NCI-H345 treated with DMSO at 0.1 percent for 48 hours (cell line): ENCODE data around the gene CAVIN1.
"Not testable (repeated sequence)": the region's sequence is repeated elsewhere in the genome, so short reads cannot be mapped to it uniquely, and the experiment has no call there.

ENCODE experiments used
- DNase-seq: peaks from one replicate; lab custom pipeline; 2025; ENCODE audit not compliant: unreplicated experiment; lab: John Stamatoyannopoulos, UW

The CAVIN1 gene

DNA sequence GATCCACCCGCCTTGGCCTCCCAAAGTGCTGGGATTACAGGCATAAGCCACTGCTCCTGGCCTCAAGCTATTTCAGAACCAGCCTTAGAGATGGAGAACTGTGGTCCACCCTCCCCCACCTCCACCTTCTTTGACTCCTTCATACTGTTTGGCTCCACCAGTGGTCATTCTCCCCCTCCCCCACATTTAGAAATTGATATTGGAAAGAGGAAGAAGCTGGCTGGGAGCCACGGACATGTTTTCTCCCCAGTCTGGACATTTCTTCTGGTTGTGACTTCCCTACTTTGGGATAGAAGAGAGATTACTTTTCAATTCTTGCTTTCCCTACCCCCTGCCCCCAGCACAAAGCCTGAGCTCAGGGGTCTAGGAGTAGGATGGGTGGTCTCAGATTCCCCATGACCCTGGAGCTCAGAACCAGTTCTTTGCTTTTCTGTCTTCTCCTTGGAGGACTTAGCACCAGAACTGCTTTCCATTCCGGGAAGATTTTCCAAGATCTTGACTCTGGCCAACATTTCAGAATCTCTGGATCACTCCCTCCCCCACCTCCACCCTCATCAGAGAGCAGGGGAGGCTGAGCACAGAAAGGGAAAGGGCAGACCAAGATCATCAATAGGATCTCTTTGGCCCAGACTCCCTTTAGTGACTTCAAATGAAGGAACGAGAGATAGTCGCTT is 16.3 kb downstream of the CAVIN1 start:
- DNase-seq, result no peak

DNA sequence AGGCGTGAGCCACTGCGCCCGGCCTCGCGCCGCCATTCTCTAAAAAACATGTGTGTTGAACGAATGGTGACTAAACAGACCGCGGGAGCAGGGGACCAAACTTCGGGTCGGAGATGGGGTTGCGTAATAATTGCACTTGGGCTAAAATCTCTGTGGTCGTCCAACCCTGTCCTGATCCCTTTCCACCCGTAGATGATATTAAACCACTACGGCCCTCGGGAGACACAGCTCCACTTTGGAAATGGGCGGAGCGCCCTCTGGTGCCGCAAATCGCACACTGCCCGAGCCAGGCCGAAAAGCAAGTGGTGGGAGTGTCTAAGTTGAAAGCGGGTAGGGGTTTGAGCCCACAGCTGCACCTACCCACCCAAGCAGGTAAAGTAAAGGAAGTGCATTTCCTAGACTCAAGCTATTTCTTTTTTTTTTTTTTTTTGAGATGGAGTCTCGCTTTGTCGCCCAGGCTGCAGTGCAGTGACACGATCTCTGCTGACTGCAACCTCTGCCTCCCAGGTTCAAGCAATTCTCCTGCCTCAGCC is 17.0 kb downstream of the CAVIN1 start:
- DNase-seq, result peak; percentile 70

DNA sequence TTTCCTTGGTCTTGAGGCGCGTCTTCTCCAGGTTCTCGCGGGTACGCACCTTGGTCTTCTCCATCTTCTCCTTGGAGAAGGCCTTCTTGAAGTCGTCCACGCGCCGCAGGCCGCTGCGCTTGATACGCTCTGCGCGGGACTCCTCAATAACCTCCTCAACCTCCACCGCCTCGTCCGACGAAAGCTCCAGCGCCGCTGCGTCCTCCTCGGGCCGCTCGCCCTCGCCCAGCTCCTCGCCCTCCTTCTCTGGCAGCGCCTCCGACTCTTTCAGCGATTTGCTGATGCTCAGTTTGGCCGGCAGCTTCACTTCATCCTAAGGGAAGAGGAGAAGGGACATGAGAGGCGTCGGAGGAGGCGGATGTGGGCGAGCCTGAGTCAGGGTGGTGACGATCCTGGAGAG is 18.0 kb downstream of the CAVIN1 start:
- DNase-seq, result no peak

DNA sequence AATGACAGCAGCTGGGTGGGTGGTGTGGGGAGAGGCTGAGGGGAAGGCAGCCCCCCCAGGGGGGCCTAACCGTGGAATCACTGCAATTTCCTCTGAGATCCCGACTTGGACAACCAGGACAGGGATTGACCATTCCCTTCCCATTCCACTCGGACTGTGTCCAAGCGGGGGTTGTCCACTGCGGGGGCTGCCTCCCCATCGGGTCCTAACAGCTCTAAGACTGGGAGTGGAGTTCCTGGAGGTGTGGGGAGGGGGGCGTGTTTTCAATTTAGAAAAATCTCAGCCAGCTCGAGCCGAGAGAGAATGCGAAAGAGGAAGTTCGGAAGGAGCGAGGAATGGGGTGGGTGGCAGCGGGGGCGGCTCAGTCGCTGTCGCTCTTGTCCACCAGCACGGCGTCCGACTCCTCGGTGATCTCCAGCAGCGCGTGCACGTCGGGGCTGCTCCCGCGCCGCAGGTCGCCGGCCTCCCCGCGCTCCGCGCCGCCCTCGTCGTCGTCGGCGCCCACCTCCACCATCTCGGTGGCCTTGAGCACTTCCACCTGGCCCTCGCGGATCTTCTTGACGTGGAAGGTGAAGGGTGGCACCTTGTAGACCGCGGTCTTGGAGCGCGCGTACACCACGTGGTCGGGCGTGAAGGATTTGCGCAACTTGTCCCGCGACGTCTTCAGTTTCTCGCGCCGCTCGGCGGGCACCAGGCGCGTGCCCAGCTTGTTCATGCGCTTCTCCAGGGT is 18.6 kb downstream of the CAVIN1 start:
- no peak for DNase-seq

DNA sequence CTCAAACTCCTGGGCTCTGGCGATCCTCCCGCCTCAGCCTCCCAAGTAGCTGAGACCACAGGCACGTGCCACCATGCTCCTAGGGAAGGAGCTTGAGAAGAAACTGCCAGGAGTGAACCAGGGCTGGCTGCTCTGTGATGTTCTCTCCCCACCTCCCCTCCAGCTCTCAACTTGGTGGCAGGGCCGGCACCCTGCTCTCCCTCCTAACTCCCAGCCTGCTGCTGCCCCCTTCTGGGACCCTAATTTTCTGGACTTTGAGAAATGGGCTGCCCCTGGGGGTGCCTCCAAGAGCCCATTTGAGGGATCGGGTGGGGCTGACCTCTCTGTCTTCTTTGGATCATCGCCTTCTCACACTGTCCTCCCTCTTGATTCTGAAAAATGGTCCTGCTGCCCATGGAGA is 19.9 kb downstream of the CAVIN1 start:
- DNase-seq, result no peak

DNA sequence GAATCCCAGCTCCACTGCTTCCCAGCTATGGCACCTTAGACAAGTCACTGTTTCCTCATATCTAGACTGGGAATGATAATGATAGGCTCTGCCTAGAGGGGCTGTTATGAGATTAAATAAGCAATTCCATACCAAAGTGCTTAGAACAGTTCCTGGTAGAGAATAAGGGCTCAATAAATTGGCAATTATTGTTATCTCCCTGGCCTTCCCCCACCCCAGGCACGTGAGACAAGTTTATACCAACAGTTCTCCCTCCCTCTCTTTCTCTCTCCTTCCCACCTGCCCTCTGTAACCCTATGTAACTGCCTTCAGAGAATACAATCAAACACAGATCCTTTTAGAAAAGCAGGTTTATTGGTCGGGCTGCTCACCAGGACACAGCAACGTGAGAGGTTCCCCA is 20.9 kb downstream of the CAVIN1 start:
- DNase-seq, result no peak

DNA sequence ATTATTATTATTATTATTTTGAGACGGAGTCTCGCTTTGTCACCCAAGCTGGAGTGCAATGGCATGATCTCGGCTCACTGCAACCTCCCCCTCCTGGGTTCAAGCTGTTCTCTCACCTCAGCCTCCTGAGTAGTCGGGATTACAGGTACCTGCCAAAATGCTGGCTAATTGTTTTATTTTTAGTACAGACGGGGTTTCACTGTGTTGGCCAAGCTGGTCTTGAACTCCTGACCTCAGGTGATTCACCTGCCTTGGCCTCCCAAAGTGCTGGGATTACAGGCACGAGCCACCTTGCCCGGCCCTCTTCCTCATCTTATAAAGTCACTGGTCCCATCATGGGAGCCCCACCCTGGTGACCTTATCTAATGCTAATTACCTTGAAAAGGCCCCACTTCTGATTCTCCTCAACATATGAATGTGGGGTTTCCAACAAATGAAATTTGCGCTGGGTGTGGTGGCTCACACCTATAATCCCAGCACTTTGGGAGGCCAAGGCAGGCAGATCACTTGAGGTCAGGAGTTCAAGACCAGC is 22.1 kb downstream of the CAVIN1 start:
- DNase-seq, result not testable (repeated sequence)

GRCh38 chr17:42399948-42400843 is 22.9 kb downstream of the CAVIN1 start:
- DNase-seq, result no peak

DNA sequence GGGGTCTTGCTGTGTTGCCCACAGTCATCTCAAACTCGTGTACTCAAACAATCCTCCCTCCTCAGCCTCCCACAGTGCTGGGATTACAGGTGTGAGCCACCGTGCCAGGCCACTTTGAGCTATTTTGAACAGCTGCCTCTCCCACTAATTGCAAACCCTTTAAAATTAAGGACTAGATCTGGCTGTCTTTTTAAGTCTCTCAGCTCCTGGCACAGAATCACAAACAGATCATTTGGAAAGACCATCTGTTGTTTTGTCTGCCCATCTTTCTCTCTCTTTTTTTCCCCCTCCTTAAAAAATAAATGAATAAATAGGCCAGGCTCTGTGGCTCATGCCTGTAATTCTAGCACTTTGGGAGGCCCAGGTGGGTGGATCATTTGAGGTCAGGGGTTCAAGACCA is 23.9 kb downstream of the CAVIN1 start:
- DNase-seq, result no peak

DNA sequence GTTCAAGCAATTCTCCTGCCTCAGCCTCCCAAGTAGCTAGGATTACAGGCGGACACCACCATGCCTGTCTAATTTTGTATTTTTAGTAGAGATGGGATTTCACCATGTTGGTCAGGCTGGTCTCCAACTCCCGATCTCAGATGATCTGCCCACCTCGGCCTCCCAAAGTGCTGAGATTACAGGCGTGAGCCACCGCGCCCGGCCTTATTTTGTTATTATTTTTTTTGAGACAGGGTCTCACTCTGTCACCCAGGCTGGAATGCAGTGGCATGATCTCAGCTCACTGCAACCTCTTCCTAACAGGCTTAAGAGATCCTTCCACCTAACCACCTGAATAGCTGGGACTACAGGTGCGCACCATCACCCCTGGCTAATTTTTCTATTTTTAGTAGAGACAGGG is 27.5 kb downstream of the CAVIN1 start:
- not testable (repeated sequence) for DNase-seq

- no peak for DNase-seq
These were observed 28.2 kb downstream of the CAVIN1 start for GRCh38 chr17:42394838-42395237.

- no peak for DNase-seq
These were observed 30.2 kb downstream of the CAVIN1 start for GRCh38 chr17:42392692-42393415.

DNA sequence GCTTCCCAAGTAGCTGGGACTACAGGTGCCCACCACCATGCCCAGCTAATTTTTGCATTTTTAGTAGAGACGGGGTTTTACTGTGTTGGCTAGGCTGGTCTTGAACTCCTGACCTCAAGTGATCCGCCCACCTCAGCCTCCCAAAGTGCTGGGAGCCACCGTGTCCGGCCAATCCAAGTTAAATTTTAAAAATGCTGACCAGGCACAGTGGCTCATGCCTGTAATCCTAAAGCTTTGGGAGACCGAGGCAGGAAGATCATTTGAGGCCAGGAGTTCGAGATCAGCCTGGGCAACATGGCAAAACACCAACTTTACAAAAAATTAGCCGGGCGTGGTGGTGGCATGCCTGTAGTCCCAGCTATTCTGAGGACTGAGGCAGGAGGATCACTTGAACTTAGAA is 31.6 kb downstream of the CAVIN1 start:
- not testable (repeated sequence) for DNase-seq

DNA sequence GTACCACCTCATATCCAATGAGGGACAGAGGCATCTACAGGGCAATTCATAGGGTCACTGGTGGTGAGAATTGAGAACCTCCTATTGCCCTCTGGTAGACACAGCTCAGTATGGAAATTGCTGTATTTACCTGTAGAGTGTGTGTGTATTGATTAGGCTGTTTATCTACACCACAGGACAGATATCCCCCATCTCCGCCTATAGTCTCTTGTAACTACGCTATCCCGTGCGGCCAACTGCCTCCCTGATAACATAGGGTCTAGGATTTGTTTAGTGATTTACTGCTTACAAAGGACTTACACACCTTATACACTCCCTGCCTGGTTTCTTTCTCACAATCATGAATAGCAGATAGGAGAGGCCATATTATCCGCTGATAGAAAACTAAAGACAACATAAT is 33.2 kb downstream of the CAVIN1 start:
- no peak for DNase-seq

DNA sequence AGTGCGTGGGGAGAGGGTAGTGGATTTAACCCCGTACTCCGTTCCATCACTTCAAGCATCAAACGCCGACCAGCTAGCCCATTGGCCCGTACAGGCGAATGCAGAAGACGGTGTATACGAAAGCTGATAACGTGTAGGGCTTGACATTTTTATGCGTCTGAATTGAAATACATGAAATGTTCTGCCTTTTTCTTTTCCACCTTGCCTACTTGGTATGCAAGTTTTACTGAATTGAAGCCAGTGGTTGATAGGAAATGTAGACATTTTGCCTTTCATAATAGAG is 34.0 kb downstream of the CAVIN1 start:
- DNase-seq, result no peak

- peak; percentile 98 for DNase-seq
These were observed 34.5 kb downstream of the CAVIN1 start, which contains the start of gene STAT3 for GRCh38 chr17:42388381-42389134. STAT3 (minus strand) TSS chr17:42388442; CDS start chr17:42348516, 39,926 bp downstream.

- peak; percentile 36 for DNase-seq
These were observed 35.2 kb downstream of the CAVIN1 start for GRCh38 chr17:42387661-42388380.

- DNase-seq, result no peak
These were observed 36.0 kb downstream of the CAVIN1 start for GRCh38 chr17:42386777-42387657.
